Activated naive CD8-positive, alpha-beta T cell treated with anti-CD3 and anti-CD28 coated beads, Interleukin-2, amount 10 ng/mL, durations not matched to agents 7 days and 5 days (primary cell): ENCODE data around the gene HBQ1. TPM values are rescaled to one million over a fixed set of nuclear protein-coding genes. Genes with fewer than 3 reads are reported as not detected.
"Not testable (repeated sequence)": the region's sequence is repeated elsewhere in the genome, so short reads cannot be mapped to it uniquely, and the experiment has no call there.

Experiments
- ATAC-seq: fragments of 150-1000 bp; cut with Tn5 transposase; one replicate; pipeline ENCODE4 v1.10.0; 2021; ENCODE audit warnings: low read depth, moderate library complexity
- POLR2A ChIA-PET: fragments of 350-600 bp; sonication (Branson Sonifier 250); formaldehyde crosslinking; loops from one replicate; lab custom pipeline; 2021; ENCODE audit warnings: antibody characterized with exemption; lab: Charles Lee
- DNase-seq: peaks from one replicate; pipeline ENCODE4 v3.0.0; 2021
- H3K27ac Mint-ChIP-seq: one replicate; pipeline ENCODE4 v1.8.0; 2022; ENCODE audit warnings: mild to moderate bottlenecking, mixed read lengths
- H3K27me3 Mint-ChIP-seq: one replicate; pipeline ENCODE4 v1.8.0; 2022; ENCODE audit warnings: mild to moderate bottlenecking, moderate library complexity, mixed read lengths
- H3K36me3 Mint-ChIP-seq: one replicate; pipeline ENCODE4 v1.8.0; 2021; ENCODE audit warnings: mild to moderate bottlenecking, mixed read lengths
- H3K4me1 Mint-ChIP-seq: one replicate; pipeline ENCODE4 v1.8.0; 2021; ENCODE audit warnings: mixed read lengths
- H3K4me3 Mint-ChIP-seq: one replicate; pipeline ENCODE4 v1.8.0; 2022; ENCODE audit warnings: mild to moderate bottlenecking, moderate library complexity, mixed read lengths
- H3K9me3 Mint-ChIP-seq: one replicate; pipeline ENCODE4 v1.8.0; 2021; ENCODE audit warnings: mixed read lengths
- total RNA-seq, 2 experiments: library from RNA; stranded (reverse); gene quantifications; one replicate each; pipeline ENCODE4 v1.2.3, GENCODE V29; 2021

Gene HBQ1
- total RNA-seq, 2 experiments from 2014 or later: not detected

DNA sequence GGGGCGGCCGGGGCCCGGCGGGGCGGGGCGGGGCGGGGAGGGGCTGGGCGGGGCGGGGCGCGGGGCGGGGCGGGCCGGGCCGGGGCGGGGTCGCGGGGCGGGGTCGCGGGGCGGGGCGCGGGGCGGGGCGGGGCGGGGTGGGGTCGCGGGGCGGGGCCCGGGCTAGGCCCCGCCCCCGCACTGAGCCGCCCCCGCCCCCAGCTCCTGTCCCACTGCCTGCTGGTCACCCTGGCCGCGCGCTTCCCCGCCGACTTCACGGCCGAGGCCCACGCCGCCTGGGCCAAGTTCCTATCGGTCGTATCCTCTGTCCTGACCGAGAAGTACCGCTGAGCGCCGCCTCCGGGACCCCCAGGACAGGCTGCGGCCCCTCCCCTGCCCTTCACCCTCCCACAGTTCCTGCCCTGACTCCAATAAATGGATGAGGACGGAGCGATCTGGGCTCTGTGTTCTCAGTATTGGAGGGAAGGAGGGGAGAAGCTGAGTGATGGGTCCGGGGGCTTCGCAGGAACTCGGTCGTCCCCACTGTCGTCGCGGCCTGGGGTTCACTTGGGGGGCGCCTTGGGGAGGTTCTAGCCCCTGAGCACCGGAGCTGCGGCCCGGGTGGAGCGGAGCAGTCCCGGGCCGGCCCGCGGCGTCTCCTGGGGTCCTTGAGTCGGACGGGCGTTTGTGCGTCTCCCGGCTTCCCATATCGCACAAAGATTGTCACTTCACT, 15.3 kb upstream of the HBQ1 start:
- Mint-ChIP-seq H3K4me3 (no peak overlapping the region), H3K4me1 (peaks cover 5% of the 10 kb centered on the region), H3K9me3 (no peaks in the 10 kb centered on the region), H3K27me3 (peaks cover 46% of the 10 kb centered on the region), H3K27ac (no peak overlapping the region), H3K36me3 (no peaks in the 10 kb centered on the region)
- POLR2A ChIA-PET: no interaction called here
- DNase-seq (no peak), ATAC-seq (no peak)

DNA sequence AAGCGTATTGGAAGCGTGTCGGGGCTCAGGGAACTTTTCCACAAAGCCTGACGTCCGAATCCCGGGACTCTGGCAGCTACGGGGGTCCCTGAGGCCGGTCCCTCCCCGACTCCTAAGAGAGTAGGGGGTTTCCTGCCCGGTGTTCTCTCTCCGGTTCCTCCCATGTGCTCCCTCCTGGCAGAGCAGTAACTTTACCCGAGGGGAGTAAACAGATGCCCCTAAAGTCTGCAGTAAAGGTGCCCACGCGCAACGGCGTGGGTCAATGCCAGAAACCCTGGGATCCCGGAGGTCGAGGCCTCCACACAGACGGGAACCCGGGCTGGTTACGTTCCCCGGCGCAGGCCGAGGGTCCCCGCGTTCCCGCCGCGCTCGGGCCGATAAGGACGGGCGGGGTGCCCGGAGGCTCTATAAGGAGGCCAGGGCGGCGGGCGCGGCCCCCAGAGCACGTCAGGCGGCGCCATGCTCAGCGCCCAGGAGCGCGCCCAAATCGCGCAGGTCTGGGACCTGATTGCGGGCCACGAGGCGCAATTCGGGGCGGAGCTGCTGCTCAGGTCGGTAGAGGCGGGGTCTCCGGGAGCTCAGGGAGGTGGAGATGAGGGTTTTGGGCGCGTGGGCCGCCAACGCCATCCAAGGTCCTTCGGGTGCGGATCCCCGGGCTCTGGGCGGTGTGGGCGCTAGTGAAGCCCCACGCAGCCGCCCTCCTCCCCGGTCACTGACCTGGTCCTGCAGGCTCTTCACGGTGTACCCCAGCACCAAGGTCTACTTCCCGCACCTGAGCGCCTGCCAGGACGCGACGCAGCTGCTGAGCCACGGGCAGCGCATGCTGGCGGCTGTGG, 14.5 kb upstream of the HBQ1 start, which contains the start of gene HBM:
Gene HBM (plus strand): TSS at position 440 of the 836 bp plus-strand sequence. CDS start 20 bp downstream, at position 460.
- no peaks in the 10 kb centered on the region for H3K36me3 Mint-ChIP-seq
- no peaks in the 10 kb centered on the region for H3K9me3 Mint-ChIP-seq
- POLR2A ChIA-PET: interaction anchor here (0.6 kb wide), 1 partner anchor 70 kb away, joined by 3 read pairs; no protein-coding TSS in a partner anchor
- ATAC-seq (no peak), DNase-seq (no peak)
- H3K27ac Mint-ChIP-seq: no peak within 1 kb of the TSS
- H3K4me1 Mint-ChIP-seq: peaks cover 5% of the 10 kb centered on the region
- H3K27me3 Mint-ChIP-seq: peaks cover 52% of the 10 kb centered on the region
- H3K4me3 Mint-ChIP-seq: no peak within 1 kb of the TSS

DNA sequence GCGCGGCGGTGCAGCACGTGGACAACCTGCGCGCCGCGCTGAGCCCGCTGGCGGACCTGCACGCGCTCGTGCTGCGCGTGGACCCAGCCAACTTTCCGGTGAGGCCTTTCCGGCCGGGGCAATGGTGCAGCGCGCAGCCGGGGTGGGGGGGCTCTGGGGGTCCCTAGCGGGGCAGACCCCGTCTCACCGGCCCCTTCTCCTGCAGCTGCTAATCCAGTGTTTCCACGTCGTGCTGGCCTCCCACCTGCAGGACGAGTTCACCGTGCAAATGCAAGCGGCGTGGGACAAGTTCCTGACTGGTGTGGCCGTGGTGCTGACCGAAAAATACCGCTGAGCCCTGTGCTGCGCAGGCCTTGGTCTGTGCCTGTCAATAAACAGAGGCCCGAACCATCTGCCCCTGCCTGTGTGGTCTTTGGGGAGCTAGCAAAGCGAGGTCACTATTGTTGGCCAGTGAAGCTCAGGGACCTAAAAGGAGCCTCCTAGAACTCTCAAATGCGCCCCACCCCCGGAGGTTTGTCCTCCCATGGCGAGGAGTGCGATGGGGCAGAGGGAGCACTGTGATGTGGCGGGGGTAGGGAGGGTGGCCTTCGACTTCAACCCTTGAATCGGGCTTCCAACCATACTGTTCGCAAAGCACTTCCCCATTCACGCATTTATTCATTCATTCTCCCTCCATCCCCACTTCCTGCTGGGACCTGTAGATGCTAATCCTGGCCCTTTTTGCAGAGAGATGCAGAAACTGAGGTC, 13.7 kb upstream of the HBQ1 start:
- ATAC-seq (no peak), DNase-seq (no peak)
- Mint-ChIP-seq H3K4me3 (no peak overlapping the region), H3K36me3 (no peaks in the 10 kb centered on the region), H3K27me3 (peaks cover 54% of the 10 kb centered on the region), H3K27ac (no peak overlapping the region), H3K4me1 (peaks cover 7% of the 10 kb centered on the region), H3K9me3 (no peaks in the 10 kb centered on the region)
- POLR2A ChIA-PET: interaction anchor here (0.6 kb wide), 1 partner anchor 69 kb away, joined by 3 read pairs; no protein-coding TSS in a partner anchor

DNA sequence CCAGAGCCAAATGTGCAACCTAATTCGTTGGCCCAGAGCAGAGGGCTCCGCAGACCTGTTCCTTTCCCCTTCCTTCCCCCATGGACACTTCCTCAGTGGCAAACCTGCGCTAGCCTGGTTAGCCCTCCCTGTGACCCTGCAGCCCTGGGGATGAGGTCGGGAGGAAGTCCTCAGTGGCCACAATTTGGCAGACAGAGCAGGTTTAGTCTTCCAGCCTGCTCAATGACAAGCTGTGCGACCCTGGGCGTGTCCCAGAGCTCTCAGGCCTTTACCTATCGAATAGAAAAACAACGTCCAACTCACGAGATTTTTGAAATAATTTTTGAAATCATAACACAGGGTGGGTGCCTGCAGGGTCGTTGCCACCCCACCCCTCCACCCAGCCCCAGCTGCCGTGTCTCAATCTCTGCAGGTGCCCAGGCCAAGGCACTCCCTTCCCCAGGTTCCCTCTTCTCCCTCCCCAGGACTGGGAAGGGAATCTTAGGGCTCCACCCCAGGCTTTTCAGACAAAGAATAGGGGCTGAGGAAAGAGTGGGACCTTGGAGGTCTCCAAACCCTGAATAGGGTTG, 13.1 kb upstream of the HBQ1 start:
- DNase-seq (no peak), ATAC-seq (no peak)
- H3K9me3 Mint-ChIP-seq: no peaks in the 10 kb centered on the region
- no peaks in the 10 kb centered on the region for H3K36me3 Mint-ChIP-seq
- POLR2A ChIA-PET: no interaction called here
- no peak overlapping the region for H3K4me3 Mint-ChIP-seq
- H3K4me1 Mint-ChIP-seq: peaks cover 9% of the 10 kb centered on the region
- no peak overlapping the region for H3K27ac Mint-ChIP-seq
- H3K27me3 Mint-ChIP-seq: peaks cover 60% of the 10 kb centered on the region

DNA sequence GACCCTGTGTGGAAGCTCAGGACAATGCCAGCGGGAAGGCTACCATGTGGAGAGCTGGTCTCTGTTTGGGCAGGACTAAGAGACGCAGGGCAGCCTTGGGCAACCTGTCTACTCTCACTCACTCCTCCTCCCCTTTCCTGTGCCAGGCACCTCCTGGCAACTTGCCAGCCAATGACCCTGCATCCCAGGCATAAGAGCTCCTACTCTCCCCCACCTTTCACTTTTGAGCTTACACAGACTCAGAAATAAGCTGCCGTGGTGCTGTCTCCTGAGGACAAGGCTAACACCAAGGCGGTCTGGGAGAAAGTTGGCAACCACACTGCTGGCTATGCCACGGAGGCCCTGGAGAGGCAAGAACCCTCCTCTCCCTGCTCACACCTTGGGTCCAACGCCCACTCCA, 11.8 kb upstream of the HBQ1 start:
- DNase-seq (no peak), ATAC-seq (no peak)
- POLR2A ChIA-PET: no interaction called here
- no peak overlapping the region for H3K27ac Mint-ChIP-seq
- no peaks in the 10 kb centered on the region for H3K36me3 Mint-ChIP-seq
- H3K27me3 Mint-ChIP-seq: peaks cover 59% of the 10 kb centered on the region
- H3K4me1 Mint-ChIP-seq: peaks cover 9% of the 10 kb centered on the region
- H3K4me3 Mint-ChIP-seq: no peak overlapping the region
- H3K9me3 Mint-ChIP-seq: no peaks in the 10 kb centered on the region

DNA sequence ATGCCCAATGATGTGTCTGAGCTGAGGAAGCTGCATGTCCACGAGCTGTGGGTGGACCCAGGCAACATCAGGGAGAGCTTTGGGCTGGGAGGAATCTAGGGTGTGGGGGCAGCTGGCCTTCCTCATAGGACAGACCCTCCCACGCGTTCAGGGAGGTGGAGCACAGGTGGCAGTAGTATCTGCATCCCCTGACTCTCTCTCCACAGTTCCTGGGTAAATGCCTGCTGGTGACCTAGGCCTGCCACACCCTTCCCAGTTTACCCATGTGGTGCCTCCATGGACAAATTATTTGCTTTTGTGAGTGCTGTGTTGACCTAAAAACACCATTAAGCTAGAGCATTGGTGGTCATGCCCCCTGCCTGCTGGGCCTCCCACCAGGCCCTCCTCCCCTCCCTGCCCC, 11.2 kb upstream of the HBQ1 start:
- Mint-ChIP-seq H3K9me3 (no peaks in the 10 kb centered on the region), H3K27me3 (peaks cover 59% of the 10 kb centered on the region), H3K27ac (no peak overlapping the region), H3K4me3 (no peak overlapping the region), H3K4me1 (peaks cover 9% of the 10 kb centered on the region), H3K36me3 (no peaks in the 10 kb centered on the region)
- DNase-seq (no peak), ATAC-seq (no peak)
- POLR2A ChIA-PET: no interaction called here

DNA sequence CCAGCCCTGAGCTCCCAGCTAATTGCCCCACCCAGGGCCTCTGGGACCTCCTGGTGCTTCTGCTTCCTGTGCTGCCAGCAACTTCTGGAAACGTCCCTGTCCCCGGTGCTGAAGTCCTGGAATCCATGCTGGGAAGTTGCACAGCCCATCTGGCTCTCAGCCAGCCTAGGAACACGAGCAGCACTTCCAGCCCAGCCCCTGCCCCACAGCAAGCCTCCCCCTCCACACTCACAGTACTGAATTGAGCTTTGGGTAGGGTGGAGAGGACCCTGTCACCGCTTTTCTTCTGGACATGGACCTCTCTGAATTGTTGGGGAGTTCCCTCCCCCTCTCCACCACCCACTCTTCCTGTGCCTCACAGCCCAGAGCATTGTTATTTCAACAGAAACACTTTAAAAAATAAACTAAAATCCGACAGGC, 10.2 kb upstream of the HBQ1 start:
- H3K9me3 Mint-ChIP-seq, DNase-seq, H3K36me3 Mint-ChIP-seq, H3K27ac Mint-ChIP-seq, H3K4me3 Mint-ChIP-seq, POLR2A ChIA-PET, ATAC-seq: not testable (repeated sequence)
- H3K27me3 Mint-ChIP-seq: peaks cover 67% of the 10 kb centered on the region
- peaks cover 14% of the 10 kb centered on the region for H3K4me1 Mint-ChIP-seq

DNA sequence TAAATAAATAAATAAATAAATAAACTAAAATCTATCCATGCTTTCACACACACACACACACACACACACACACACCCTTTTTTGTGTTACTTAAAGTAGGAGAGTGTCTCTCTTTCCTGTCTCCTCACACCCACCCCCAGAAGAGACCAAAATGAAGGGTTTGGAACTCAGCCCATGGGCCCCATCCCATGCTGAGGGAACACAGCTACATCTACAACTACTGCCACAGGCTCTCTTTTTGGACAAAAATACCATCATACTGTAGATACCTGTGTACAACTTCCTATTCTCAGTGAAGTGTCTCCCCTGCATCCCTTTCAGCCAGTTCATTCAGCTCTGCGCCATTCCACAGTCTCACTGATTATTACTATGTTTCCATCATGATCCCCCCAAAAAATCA, 9.5 kb upstream of the HBQ1 start:
- no peak overlapping the region for H3K27ac Mint-ChIP-seq
- no peak for DNase-seq
- no peaks in the 10 kb centered on the region for H3K9me3 Mint-ChIP-seq
- H3K27me3 Mint-ChIP-seq: peaks cover 68% of the 10 kb centered on the region
- POLR2A ChIA-PET: no interaction called here
- H3K36me3 Mint-ChIP-seq: no peaks in the 10 kb centered on the region
- no peak overlapping the region for H3K4me3 Mint-ChIP-seq
- no peak for ATAC-seq
- peaks cover 14% of the 10 kb centered on the region for H3K4me1 Mint-ChIP-seq

DNA sequence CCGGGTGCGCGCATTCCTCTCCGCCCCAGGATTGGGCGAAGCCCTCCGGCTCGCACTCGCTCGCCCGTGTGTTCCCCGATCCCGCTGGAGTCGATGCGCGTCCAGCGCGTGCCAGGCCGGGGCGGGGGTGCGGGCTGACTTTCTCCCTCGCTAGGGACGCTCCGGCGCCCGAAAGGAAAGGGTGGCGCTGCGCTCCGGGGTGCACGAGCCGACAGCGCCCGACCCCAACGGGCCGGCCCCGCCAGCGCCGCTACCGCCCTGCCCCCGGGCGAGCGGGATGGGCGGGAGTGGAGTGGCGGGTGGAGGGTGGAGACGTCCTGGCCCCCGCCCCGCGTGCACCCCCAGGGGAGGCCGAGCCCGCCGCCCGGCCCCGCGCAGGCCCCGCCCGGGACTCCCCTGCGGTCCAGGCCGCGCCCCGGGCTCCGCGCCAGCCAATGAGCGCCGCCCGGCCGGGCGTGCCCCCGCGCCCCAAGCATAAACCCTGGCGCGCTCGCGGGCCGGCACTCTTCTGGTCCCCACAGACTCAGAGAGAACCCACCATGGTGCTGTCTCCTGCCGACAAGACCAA, 7.8 kb upstream of the HBQ1 start, which contains the start of gene HBA2:
Gene HBA2 (plus strand): TSS at position 503 of the 568 bp plus-strand sequence. CDS start 37 bp downstream, at position 540.
- POLR2A ChIA-PET, H3K4me3 Mint-ChIP-seq, H3K36me3 Mint-ChIP-seq, H3K9me3 Mint-ChIP-seq, DNase-seq, H3K27ac Mint-ChIP-seq: not testable (repeated sequence)
- peaks cover 61% of the 10 kb centered on the region for H3K27me3 Mint-ChIP-seq
- peak; percentile 39 for ATAC-seq
- H3K4me1 Mint-ChIP-seq: peaks cover 11% of the 10 kb centered on the region

DNA sequence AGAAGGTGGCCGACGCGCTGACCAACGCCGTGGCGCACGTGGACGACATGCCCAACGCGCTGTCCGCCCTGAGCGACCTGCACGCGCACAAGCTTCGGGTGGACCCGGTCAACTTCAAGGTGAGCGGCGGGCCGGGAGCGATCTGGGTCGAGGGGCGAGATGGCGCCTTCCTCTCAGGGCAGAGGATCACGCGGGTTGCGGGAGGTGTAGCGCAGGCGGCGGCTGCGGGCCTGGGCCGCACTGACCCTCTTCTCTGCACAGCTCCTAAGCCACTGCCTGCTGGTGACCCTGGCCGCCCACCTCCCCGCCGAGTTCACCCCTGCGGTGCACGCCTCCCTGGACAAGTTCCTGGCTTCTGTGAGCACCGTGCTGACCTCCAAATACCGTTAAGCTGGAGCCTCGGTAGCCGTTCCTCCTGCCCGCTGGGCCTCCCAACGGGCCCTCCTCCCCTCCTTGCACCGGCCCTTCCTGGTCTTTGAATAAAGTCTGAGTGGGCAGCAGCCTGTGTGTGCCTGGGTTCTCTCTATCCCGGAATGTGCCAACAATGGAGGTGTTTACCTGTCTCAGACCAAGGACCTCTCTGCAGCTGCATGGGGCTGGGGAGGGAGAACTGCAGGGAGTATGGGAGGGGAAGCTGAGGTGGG, 6.9 kb upstream of the HBQ1 start:
- DNase-seq, H3K36me3 Mint-ChIP-seq, POLR2A ChIA-PET, ATAC-seq, H3K9me3 Mint-ChIP-seq, H3K4me3 Mint-ChIP-seq, H3K27ac Mint-ChIP-seq: not testable (repeated sequence)
- peaks cover 61% of the 10 kb centered on the region for H3K27me3 Mint-ChIP-seq
- peaks cover 11% of the 10 kb centered on the region for H3K4me1 Mint-ChIP-seq

DNA sequence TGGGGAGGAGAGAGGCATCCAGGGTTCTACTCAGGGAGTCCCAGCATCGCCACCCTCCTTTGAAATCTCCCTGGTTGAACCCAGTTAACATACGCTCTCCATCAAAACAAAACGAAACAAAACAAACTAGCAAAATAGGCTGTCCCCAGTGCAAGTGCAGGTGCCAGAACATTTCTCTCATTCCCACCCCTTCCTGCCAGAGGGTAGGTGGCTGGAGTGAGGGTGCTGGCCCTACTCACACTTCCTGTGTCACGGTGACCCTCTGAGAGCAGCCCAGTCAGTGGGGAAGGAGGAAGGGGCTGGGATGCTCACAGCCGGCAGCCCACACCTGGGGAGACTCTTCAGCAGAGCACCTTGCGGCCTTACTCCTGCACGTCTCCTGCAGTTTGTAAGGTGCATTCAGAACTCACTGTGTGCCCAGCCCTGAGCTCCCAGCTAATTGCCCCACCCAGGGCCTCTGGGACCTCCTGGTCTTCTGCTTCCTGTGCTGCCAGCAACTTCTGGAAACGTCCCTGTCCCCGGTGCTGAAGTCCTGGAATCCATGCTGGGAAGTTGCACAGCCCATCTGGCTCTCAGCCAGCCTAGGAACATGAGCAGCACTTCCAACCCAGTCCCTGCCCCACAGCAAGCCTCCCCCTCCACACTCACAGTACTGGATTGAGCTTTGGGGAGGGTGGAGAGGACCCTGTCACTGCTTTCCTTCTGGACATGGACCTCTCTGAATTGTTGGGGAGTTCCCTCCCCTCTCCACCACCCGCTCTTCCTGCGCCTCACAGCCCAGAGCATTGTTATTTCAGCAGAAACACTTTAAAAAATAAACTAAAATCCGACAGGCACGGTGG, 6.1 kb upstream of the HBQ1 start:
- H3K9me3 Mint-ChIP-seq, H3K4me1 Mint-ChIP-seq, H3K27ac Mint-ChIP-seq, POLR2A ChIA-PET, DNase-seq, H3K4me3 Mint-ChIP-seq, ATAC-seq, H3K36me3 Mint-ChIP-seq: not testable (repeated sequence)
- peaks cover 60% of the 10 kb centered on the region for H3K27me3 Mint-ChIP-seq
